AG09309 (cell line): ENCODE data around the gene DTWD2.
"Not testable (repeated sequence)": the region's sequence is repeated elsewhere in the genome, so short reads cannot be mapped to it uniquely, and the experiment has no call there.

ENCODE experiments used
- DNase-seq: peaks from one replicate; pipeline ENCODE4 v3.0.0-alpha.2; 2010; ENCODE audit warnings: low read depth
- H3K4me3 ChIP-seq: 2 replicates; pipeline ENCODE4 v1.5.1; 2011; ENCODE audit warnings: mild to moderate bottlenecking, low read depth, low read length, moderate library complexity; ENCODE audit not compliant: control insufficient read depth
- CTCF ChIP-seq: IDR thresholded peaks from 2 replicates; pipeline ENCODE4 v1.5.1; 2011; ENCODE audit warnings: mild to moderate bottlenecking, low read depth, low read length, inconsistent platforms; ENCODE audit not compliant: insufficient read depth, control insufficient read depth; ENCODE audit errors: missing control alignments

The DTWD2 gene

GRCh38 chr5:118981783-118982182, 6.6 kb downstream of the DTWD2 start:
- DNase-seq, result no peak
- H3K4me3 ChIP-seq, result no peak overlapping the region
- TF ChIP-seq CTCF, result no peak

DNA sequence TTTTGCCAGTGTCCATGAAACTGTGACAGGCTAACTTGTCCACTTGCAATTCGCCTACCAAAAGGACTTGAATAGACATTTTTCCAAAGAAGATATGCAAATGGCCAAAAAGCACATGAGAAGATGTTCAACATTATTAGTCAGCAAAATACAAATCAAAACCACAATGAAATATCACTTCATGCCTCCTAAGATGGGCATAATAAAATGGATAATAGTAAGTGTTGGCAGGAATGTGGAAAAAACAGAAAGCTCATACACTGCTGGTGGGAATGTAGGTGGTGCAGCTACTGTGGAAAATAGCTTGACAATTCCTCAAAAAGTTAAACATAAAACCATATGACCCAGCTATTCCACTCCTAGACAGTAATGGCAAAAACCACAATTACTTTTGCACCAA, 7.9 kb downstream of the DTWD2 start:
- no peak overlapping the region for H3K4me3 ChIP-seq
- TF ChIP-seq CTCF, result no peak
- DNase-seq, result no peak

DNA sequence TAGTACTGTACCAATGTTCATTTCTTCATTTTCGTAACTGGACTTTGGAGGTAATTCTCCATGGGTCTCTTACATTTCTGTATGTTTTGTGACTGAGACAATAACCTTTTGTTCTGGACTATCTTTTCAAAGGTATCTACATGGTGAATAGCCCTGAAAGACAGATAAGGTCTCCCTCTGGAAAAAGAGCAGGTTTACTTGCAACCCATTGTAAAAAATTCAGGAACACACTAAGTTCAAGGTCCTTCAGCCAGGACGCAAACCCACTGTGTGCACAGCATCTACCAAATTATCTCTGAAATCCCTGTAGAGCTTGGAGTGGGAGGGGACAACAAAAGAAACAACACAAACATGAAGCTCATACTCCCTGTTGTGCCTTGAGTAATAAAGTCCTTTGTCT, 8.3 kb downstream of the DTWD2 start:
- DNase-seq, result no peak
- no peak for TF ChIP-seq CTCF
- no peak overlapping the region for H3K4me3 ChIP-seq

DNA sequence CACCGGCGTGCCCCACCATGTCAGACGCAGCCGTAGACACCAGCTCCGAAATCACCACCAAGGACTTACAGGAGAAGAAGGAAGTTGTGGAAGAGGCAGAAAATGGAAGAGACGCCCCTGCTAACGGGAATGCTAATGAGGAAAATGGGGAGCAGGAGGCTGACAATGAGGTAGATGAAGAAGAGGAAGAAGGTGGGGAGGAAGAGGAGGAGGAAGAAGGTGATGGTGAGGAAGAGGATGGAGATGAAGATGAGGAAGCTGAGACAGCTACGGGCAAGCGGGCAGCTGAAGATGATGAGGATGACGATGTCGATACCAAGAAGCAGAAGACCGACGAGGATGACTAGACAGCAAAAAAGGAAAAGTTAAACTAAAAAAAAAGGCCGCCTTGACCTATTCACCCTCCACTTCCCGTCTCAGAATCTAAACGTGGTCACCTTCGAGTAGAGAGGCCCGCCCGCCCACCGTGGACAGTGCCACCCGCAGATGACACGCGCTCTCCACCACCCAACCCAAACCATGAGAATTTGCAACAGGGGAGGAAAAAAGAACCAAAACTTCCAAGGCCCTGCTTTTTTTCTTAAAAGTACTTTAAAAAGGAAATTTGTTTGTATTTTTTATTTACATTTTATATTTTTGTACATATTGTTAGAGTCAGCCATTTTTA, 14.4 kb downstream of the DTWD2 start:
- DNase-seq, H3K4me3 ChIP-seq: not testable (repeated sequence)

DNA sequence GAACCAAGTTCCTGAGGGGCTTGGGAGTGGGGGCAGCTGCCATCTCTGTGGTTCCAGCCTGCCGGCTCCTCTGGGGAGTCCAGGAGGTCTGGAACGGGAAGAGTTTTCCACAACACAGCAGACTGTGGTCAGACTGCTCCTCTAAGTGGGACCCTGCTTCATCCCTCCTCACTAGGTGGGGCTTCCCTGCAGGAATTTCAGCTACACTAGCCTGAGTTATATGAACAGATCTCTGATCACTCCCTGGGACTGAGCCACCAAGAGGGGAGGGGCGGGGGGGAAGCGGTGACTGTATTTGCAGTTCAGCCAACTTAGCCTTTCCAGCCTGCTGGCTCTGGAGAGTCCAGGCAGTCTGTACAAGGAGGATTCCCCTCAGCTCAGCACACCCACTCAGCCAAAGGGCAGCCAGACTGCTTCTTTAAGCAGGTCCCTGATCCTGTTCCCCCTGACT, 19.4 kb downstream of the DTWD2 start:
- H3K4me3 ChIP-seq, result no peak overlapping the region
- TF ChIP-seq CTCF, result no peak
- no peak for DNase-seq

DNA sequence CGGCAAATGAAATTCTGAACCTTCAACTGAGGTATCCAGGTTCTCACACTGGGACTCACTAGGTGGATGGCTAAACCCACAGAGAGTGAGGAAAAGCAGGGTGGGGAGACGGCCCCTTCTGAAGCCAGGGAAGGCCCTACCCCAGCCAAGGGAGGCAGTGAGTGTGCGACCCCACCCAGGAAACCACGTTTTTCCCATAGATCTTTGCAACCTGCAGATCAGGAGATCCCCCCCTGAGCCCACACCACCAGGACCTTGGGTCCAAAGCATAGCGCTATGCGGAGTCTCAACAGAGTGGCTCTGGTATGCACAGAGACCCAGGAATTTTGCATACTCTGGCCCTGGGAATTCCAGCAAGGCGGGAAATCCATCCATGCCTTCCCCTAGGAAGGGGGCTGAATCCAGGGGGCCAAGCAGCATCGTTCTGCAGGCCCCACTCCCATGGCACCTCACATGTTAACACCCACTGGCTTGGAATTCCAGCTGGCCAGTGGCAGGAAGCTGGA, 19.9 kb downstream of the DTWD2 start:
- H3K4me3 ChIP-seq, result no peak overlapping the region
- no peak for TF ChIP-seq CTCF
- no peak for DNase-seq

- no peak overlapping the region for H3K4me3 ChIP-seq
- no peak for TF ChIP-seq CTCF
- no peak for DNase-seq
These were observed 21.3 kb downstream of the DTWD2 start for GRCh38 chr5:118967059-118967508.
